DND-41 (cell line): ENCODE measurements around the gene PREX1.

Experiments
- ATAC-seq: fragments of 200-7000 bp; cut with Tn5 transposase; 3 replicates; pipeline ENCODE4 v1.9.1; 2021; ENCODE audit warnings: low read depth; ENCODE audit not compliant: insufficient read depth
- DNase-seq: peaks from one replicate; pipeline ENCODE4 v3.0.0-alpha.2; 2020
- H2AFZ ChIP-seq: 2 replicates; pipeline ENCODE4 v1.6.0; 2012; ENCODE audit warnings: low read depth, low read length
- H3K27ac ChIP-seq: 2 replicates; pipeline ENCODE4 v1.5.1; 2012; ENCODE audit warnings: low read length, inconsistent platforms
- H3K27me3 ChIP-seq: fragments of 200-600 bp; sonication (generic); 2 replicates; pipeline ENCODE4 v1.6.0; 2012; ENCODE audit warnings: low read length, mild to moderate bottlenecking, inconsistent platforms; ENCODE audit not compliant: insufficient read depth, poor library complexity
- H3K36me3 ChIP-seq: 2 replicates; pipeline ENCODE4 v1.5.1; 2012; ENCODE audit warnings: low read length, inconsistent platforms; ENCODE audit not compliant: insufficient read depth
- H3K4me1 ChIP-seq: 2 replicates; pipeline ENCODE4 v1.5.1; 2012; ENCODE audit warnings: mild to moderate bottlenecking, low read length; ENCODE audit not compliant: insufficient read depth
- H3K4me2 ChIP-seq: 2 replicates; pipeline ENCODE4 v1.6.0; 2012; ENCODE audit warnings: mild to moderate bottlenecking, moderate library complexity, low read length, inconsistent platforms; ENCODE audit not compliant: insufficient read depth
- H3K4me3 ChIP-seq, 2 experiments: fragments of 200-600 bp in 1 of 2; shearing (Covaris generic) in 1 of 2; 2 replicates each; pipeline ENCODE4 v1.5.1; 2012 to 2016; ENCODE audit warnings: inconsistent platforms in 2 of 2, low read length in 2 of 2, mild to moderate bottlenecking in 2 of 2, low read depth in 1 of 2, moderate library complexity in 1 of 2
- H3K79me2 ChIP-seq: 2 replicates; pipeline ENCODE4 v1.6.0; 2012; ENCODE audit warnings: low read length, inconsistent platforms; ENCODE audit not compliant: insufficient read depth
- H3K9ac ChIP-seq: 2 replicates; pipeline ENCODE4 v1.6.0; 2012; ENCODE audit warnings: low read depth, mild to moderate bottlenecking, inconsistent platforms, low read length, moderate library complexity
- H3K9me3 ChIP-seq: 2 replicates; pipeline ENCODE4 v1.5.1; 2012; ENCODE audit warnings: low read length, moderate library complexity, mild to moderate bottlenecking, inconsistent platforms; ENCODE audit not compliant: insufficient read depth, severe bottlenecking
- H4K20me1 ChIP-seq: 2 replicates; pipeline ENCODE4 v1.6.0; 2012; ENCODE audit warnings: low read length; ENCODE audit not compliant: insufficient read depth
- CTCF ChIP-seq: IDR thresholded peaks from 2 replicates; pipeline ENCODE4 v1.5.1; 2012; ENCODE audit warnings: borderline replicate concordance, low read length, moderate library complexity, mild to moderate bottlenecking; ENCODE audit not compliant: poor library complexity, severe bottlenecking; ENCODE audit errors: extremely low read depth
- EZH2 ChIP-seq: IDR thresholded peaks from 3 replicates; pipeline ENCODE4 v1.6.1; 2012; ENCODE audit warnings: borderline replicate concordance, low read depth, mild to moderate bottlenecking, moderate library complexity, low read length, inconsistent platforms; ENCODE audit not compliant: severe bottlenecking

PREX1 gene

GRCh38 chr20:48744515-48744914 is 83.3 kb downstream of the PREX1 start:
- Histone ChIP-seq H3K79me2 (no peaks in the 10 kb centered on the region), H4K20me1 (no peaks in the 10 kb centered on the region; the same call in 1 of the 2 replicates), H3K4me2 (no peak overlapping the region), H3K4me1 (no peaks in the 10 kb centered on the region), H2AFZ (no peak overlapping the region), H3K27ac (no peak overlapping the region), H3K9ac (no peak overlapping the region), H3K27me3 (no peaks in the 10 kb centered on the region), H3K36me3 (no peaks in the 10 kb centered on the region), H3K4me3 (no peak overlapping the region), H3K9me3 (no peaks in the 10 kb centered on the region)
- DNase-seq, result no peak
- TF ChIP-seq EZH2 (no peak), CTCF (no peak)
- ATAC-seq, result no peak

GRCh38 chr20:48743807-48744206 is 84.0 kb downstream of the PREX1 start:
- DNase-seq, result no peak
- Histone ChIP-seq H3K4me3 (no peak overlapping the region), H3K36me3 (no peaks in the 10 kb centered on the region), H2AFZ (no peak overlapping the region), H3K4me1 (no peaks in the 10 kb centered on the region), H4K20me1 (no peaks in the 10 kb centered on the region; the same call in 1 of the 2 replicates), H3K9ac (no peak overlapping the region), H3K79me2 (no peaks in the 10 kb centered on the region), H3K27ac (no peak overlapping the region), H3K9me3 (no peaks in the 10 kb centered on the region), H3K27me3 (no peaks in the 10 kb centered on the region), H3K4me2 (no peak overlapping the region)
- no peak for TF ChIP-seq CTCF
- no peak for TF ChIP-seq EZH2
- no peak for ATAC-seq

- TF ChIP-seq EZH2 (no peak), CTCF (no peak)
- Histone ChIP-seq H3K27ac (no peak overlapping the region), H3K4me2 (no peak overlapping the region), H3K79me2 (no peaks in the 10 kb centered on the region), H3K27me3 (no peaks in the 10 kb centered on the region), H3K9ac (no peak overlapping the region), H3K4me3 (no peak overlapping the region), H3K4me1 (no peaks in the 10 kb centered on the region), H3K9me3 (no peaks in the 10 kb centered on the region), H3K36me3 (no peaks in the 10 kb centered on the region), H2AFZ (no peak overlapping the region), H4K20me1 (no peaks in the 10 kb centered on the region; the same call in 1 of the 2 replicates)
- DNase-seq (no peak), ATAC-seq (no peak)
Observed at GRCh38 chr20:48742912-48743680, 84.7 kb downstream of the PREX1 start.
